ENCODE data around the gene GAR1. TPM values are rescaled to one million over a fixed set of nuclear protein-coding genes. Genes with fewer than 3 reads are reported as not detected.
"Not testable (repeated sequence)": the region's sequence is repeated elsewhere in the genome, so short reads cannot be mapped to it uniquely, and the experiment has no call there.

Gene GAR1
- 10 to 100 TPM; 20.1 to 26.8 (median 24.8) TPM for total RNA-seq (2021; fragmentation: NEBNext Ultra II Directional; extraction: Animal tissue kit (Norgen Biotek cat#: 25700))
- long read RNA-seq, transcript GAR1-201 (7 exons, 1,224 nt), result major isoform, 14 of 27 reads
- long read RNA-seq, partial matches to known transcripts, result 6 of 27 reads
- long read RNA-seq, other reads (novel, unspliced or antisense), result 7 of 27 reads

DNA sequence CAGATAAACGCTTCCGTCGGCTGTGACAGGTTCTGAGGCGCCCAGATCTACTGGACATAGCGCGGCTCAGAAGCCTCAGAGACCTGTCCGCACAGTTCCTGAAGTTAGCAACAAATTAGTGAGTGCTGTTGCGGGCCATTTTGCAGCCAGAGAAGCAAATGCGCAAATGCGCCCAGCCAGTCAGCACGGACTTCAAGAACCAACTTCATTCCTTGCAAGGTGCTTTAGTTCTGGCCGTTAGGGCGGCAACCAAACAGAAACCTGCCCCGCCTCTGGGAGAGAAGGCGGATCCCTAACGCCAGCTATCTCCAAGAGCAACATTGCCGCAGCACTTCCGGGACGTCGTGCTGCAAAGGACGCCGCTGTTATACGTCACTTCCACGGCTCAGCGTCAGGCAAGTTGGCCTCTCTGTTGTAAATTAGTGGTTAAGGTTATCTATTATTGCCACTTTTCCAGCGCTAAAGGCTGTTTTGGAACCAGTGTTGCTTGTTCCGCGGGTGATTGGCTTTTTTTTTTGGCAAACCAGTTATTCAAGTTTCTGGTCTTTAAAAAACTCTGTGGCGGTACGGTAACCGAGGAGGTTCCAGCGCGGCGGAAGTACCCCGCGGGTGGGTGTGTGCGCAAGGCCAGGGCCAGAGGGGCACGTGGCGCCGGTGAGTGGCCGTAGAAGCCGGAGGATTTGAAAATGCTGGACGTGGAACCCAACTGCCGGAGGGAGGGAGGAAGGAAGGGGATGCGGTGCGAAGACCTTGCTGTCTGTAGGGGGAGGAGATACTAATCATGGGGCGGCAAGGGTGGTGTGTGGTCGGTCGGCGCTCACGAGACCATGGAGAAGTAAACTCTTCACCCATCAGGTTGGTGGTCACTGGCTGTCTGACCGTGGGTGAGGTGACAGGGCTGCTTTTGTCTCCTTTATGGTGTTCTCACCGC lies at the start of gene GAR1:
Gene GAR1 (plus strand): TSS at position 612 of the 931 bp plus-strand sequence. CDS start 403 bp downstream, outside the sequence.
- peak within 1 kb of the TSS; percentile 98 for H3K4me3 Mint-ChIP-seq
- TF ChIP-seq, protein P1, sequence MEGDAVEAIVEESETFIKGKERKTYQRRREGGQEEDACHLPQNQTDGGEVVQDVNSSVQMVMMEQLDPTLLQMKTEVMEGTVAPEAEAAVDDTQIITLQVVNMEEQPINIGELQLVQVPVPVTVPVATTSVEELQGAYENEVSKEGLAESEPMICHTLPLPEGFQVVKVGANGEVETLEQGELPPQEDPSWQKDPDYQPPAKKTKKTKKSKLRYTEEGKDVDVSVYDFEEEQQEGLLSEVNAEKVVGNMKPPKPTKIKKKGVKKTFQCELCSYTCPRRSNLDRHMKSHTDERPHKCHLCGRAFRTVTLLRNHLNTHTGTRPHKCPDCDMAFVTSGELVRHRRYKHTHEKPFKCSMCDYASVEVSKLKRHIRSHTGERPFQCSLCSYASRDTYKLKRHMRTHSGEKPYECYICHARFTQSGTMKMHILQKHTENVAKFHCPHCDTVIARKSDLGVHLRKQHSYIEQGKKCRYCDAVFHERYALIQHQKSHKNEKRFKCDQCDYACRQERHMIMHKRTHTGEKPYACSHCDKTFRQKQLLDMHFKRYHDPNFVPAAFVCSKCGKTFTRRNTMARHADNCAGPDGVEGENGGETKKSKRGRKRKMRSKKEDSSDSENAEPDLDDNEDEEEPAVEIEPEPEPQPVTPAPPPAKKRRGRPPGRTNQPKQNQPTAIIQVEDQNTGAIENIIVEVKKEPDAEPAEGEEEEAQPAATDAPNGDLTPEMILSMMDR (IDR thresholded peaks at IDR 0.05), result no peak; the same call in 1 of the 2 replicates
- peaks cover 6% of the 10 kb centered on the region for H3K27me3 Mint-ChIP-seq (ENCODE audit: insufficient read depth)
- peaks cover 29% of the 10 kb centered on the region for H3K36me3 Mint-ChIP-seq (ENCODE audit: low read depth)
- peak within 1 kb of the TSS; percentile 97 for H3K27ac Mint-ChIP-seq
- peaks cover 36% of the 10 kb centered on the region for H3K4me1 Mint-ChIP-seq (ENCODE audit: low read depth)
- no peaks in the 10 kb centered on the region for H3K9me3 Mint-ChIP-seq
- peak; percentile 89 for DNase-seq

GRCh38 chr4:109782092-109782491 lies 33.5 kb upstream of the GAR1 start:
- H3K4me3 Mint-ChIP-seq; H3K9me3 Mint-ChIP-seq; H3K27ac Mint-ChIP-seq; H3K27me3 Mint-ChIP-seq (ENCODE audit: insufficient read depth); H3K36me3 Mint-ChIP-seq (ENCODE audit: low read depth); DNase-seq; H3K4me1 Mint-ChIP-seq (ENCODE audit: low read depth): not testable (repeated sequence)

DNA sequence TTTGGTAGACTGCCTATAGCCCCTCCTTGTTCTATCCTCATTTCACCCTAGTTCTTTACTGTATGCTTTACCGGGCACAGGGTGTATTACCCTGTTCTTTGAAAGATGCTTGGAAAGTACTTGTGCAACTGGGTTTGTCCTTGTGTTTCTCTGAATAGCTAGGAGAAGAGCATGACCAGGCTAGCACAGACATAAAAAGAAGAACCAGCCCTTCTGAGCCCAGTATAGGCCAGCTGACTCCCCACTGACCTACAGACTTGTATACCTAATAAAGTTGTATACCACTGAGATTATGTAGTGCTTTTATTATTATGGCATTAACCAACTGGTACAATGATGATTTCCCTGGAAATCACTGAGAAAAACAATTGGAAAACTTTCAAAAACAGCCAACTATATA lies 28.7 kb upstream of the GAR1 start:
- TF ChIP-seq, protein P1 (IDR thresholded peaks at IDR 0.05), result no peak
- Mint-ChIP-seq H3K27ac (no peak overlapping the region), H3K27me3 (ENCODE audit: insufficient read depth) (peaks cover 7% of the 10 kb centered on the region), H3K4me3 (no peak overlapping the region), H3K9me3 (peaks cover 11% of the 10 kb centered on the region), H3K4me1 (ENCODE audit: low read depth) (no peaks in the 10 kb centered on the region), H3K36me3 (ENCODE audit: low read depth) (peaks cover 7% of the 10 kb centered on the region; the same call in 1 of the 2 replicates)
- no peak for DNase-seq

DNA sequence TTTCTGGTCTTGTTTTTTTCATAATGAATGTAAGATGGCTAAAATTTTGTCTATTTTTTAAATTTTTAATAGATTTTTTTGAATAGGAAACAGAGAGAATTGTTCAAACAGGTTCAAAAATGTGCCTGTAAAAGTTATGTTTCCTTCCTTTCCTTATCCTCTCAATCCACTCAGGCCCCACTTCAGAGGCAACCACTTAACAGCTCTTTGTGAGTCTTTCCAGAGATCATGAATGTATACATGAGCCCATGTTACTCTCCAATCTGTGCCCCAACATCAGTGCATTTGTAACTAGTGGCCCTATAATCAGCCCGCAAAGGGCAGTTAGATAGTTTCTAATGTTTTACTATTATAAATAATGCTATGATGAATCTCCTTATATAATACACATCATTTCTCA lies 27.8 kb upstream of the GAR1 start:
- no peak overlapping the region for H3K27ac Mint-ChIP-seq
- TF ChIP-seq, protein P1 (IDR thresholded peaks at IDR 0.05), result no peak
- H3K4me1 Mint-ChIP-seq (ENCODE audit: low read depth), result no peaks in the 10 kb centered on the region
- peaks cover 7% of the 10 kb centered on the region; the same call in 1 of the 2 replicates for H3K36me3 Mint-ChIP-seq (ENCODE audit: low read depth)
- DNase-seq, result no peak
- peaks cover 11% of the 10 kb centered on the region for H3K9me3 Mint-ChIP-seq
- no peak overlapping the region for H3K4me3 Mint-ChIP-seq
- H3K27me3 Mint-ChIP-seq (ENCODE audit: insufficient read depth), result peaks cover 5% of the 10 kb centered on the region

GRCh38 chr4:109795059-109795458 lies 20.5 kb upstream of the GAR1 start:
- no peaks in the 10 kb centered on the region; the same call in 1 of the 2 replicates for H3K9me3 Mint-ChIP-seq
- H3K36me3 Mint-ChIP-seq (ENCODE audit: low read depth), result no peaks in the 10 kb centered on the region
- DNase-seq, result no peak
- TF ChIP-seq, protein P1 (IDR thresholded peaks at IDR 0.05), result no peak
- H3K27ac Mint-ChIP-seq, result no peak overlapping the region
- no peak overlapping the region for H3K4me3 Mint-ChIP-seq
- no peaks in the 10 kb centered on the region for H3K4me1 Mint-ChIP-seq (ENCODE audit: low read depth)
- no peaks in the 10 kb centered on the region for H3K27me3 Mint-ChIP-seq (ENCODE audit: insufficient read depth)

GRCh38 chr4:109798866-109799265 lies 16.7 kb upstream of the GAR1 start:
- Mint-ChIP-seq H3K4me3 (no peak overlapping the region), H3K27me3 (ENCODE audit: insufficient read depth) (no peaks in the 10 kb centered on the region), H3K4me1 (ENCODE audit: low read depth) (0 out of 2 replicates have a peak, but pooled peaks cover 4% of the 10 kb centered on the region), H3K27ac (no peak overlapping the region), H3K9me3 (no peaks in the 10 kb centered on the region), H3K36me3 (ENCODE audit: low read depth) (no peaks in the 10 kb centered on the region)
- no peak for DNase-seq
- TF ChIP-seq, protein P1 (IDR thresholded peaks at IDR 0.05), result no peak
